Kidney (tissue), 14 donors: ENCODE measurements around the gene PRDX3. TPM values are rescaled to one million over a fixed set of nuclear protein-coding genes. Genes with fewer than 3 reads are reported as not detected.

Experiments used
- DNase-seq, 5 donors: peaks; one replicate each; pipeline ENCODE4 v3.0.0-alpha.2; 2013 to 2020
- FAIRE-seq: peaks from 2 replicates; lab custom pipeline; 2012; peaks lifted over from hg19 to GRCh38; lab: Jason Lieb, UNC
- H3K27ac ChIP-seq, 2 donors: one replicate each; pipeline ENCODE4 v1.7.0; 2013; ENCODE audit warnings: low read depth in 2 of 2, low read length in 2 of 2, inconsistent platforms in 1 of 2
- H3K27me3 ChIP-seq: one replicate; pipeline ENCODE4 v1.7.1; 2013; ENCODE audit warnings: low read length, inconsistent platforms; ENCODE audit not compliant: control insufficient read depth, insufficient read depth
- H3K36me3 ChIP-seq, 3 donors: one replicate each; pipeline versions ENCODE4 v1.7.0 to v1.7.1; 2013; ENCODE audit warnings: low read length in 3 of 3, control low read depth in 1 of 3, inconsistent platforms in 1 of 3; ENCODE audit not compliant: insufficient read depth in 3 of 3, control insufficient read depth in 2 of 3
- H3K4me1 ChIP-seq, 3 donors: one replicate each; pipeline versions ENCODE4 v1.7.0 to v1.7.1; 2013; ENCODE audit warnings: low read length in 3 of 3, inconsistent platforms in 1 of 3, low read depth in 1 of 3; ENCODE audit not compliant: control insufficient read depth in 2 of 3, insufficient read depth in 2 of 3
- H3K4me3 ChIP-seq, 3 donors: one replicate each; pipeline versions ENCODE4 v1.7.0 to v1.8.1; 2013; ENCODE audit warnings: low read length in 3 of 3, control low read depth in 1 of 3, inconsistent platforms in 1 of 3
- H3K9ac ChIP-seq, 3 donors: one replicate each; pipeline versions ENCODE4 v1.7.0 to v1.7.1; 2013; ENCODE audit warnings: low read length in 3 of 3, control low read depth in 1 of 3, inconsistent platforms in 1 of 3
- H3K9me3 ChIP-seq, 3 donors: one replicate each; pipeline versions ENCODE4 v1.7.0 to v1.7.1; 2013; ENCODE audit warnings: low read length in 3 of 3, control low read depth in 1 of 3, inconsistent platforms in 1 of 3; ENCODE audit not compliant: control insufficient read depth in 2 of 3, insufficient read depth in 1 of 3
- intact Hi-C: fragments of 100-400 bp; cut with DNase I; formaldehyde crosslinking; loops from one replicate; pipeline ENCODE4 v1.11.1; 2022
- polyA plus RNA-seq: library from polyadenylated mRNA; stranded (reverse); fragments of 350-450 nt; fragmentation: Illumina TruSeq; extraction: RNeasy Lipid Tissue Mini Kit (QIAGEN cat#74804); gene quantifications from one replicate; pipeline ENCODE4 v1.2.3, GENCODE V29; 2014; ENCODE audit warnings: low read depth, low replicate concordance; ENCODE audit not compliant: insufficient read depth
- total RNA-seq: library from RNA; stranded (reverse); fragmentation: NEBNext Ultra II Directional; extraction: Animal tissue kit (Norgen Biotek cat#: 25700); gene quantifications from one replicate; pipeline ENCODE4 v1.2.1, GENCODE V29; 2021
- TF ChIP-seq, protein P1 (sequence below): IDR thresholded peaks from 3 replicates; pipeline ENCODE4 v1.5.1; 2012; ENCODE audit warnings: mild to moderate bottlenecking, moderate library complexity, borderline replicate concordance; ENCODE audit not compliant: insufficient read depth; ENCODE audit errors: extremely low read depth
- donor health status: control.
- donor health status: control.
- donor health status: control.
- donor health status: control.
- donor health status: control.
- donor health status: DM: yes; HTN: yes; CAD: no.
- donor health status: Normal renal cell carcinoma (clear cell type).

The PRDX3 gene
- total and polyA plus RNA-seq, 2 donors from 2014 or later, result 118 to 294 TPM

DNA sequence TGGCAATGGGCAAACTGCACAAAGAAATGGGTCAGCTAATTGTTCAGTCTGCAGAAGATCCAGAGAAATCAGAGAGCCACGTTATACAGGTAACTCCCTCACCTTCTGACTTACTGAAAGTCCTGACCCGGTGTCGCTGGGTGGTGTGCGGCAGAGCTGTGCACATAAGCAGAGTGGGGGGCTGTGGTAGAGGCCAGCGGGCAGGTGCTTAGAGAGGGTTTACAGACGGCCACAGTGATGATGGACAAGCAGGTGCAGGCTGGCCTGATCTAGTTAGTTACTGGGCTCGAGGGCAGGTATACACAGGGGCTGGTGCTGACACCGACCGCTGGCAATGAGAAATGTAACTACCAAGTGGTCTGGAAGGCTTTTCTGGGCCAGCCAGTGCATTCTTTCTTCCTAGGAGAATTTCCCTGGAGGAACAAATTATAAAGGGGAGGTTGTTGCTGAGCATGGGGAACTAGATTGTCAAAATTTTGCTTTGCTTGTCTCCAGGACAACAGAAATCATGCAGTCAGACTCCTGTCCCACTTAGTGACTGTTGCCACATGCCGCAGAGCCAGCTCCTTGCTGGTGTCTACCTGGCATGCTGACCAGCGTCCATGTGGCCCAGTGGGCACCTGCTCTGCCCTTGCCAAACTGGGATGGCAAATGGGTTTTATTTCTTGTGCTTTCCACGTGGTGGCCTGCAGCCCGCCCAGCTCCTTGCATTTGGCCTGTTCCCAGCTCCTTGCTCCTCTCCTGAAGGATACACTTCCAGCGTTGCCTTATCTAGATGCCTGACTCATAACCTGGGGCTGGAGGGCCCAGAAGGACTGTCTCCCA is 45.9 kb downstream of the PRDX3 start:
- Histone ChIP-seq H3K4me1 (no peaks in the 10 kb centered on the region), H3K9me3 (no peaks in the 10 kb centered on the region), H3K36me3 (peaks cover 8 to 22% (median 14%) of the 10 kb centered on the region in 3 donors), H3K27ac (no peak overlapping the region), H3K4me3 (no peak overlapping the region), H3K9ac (no peak overlapping the region), H3K27me3 (no peaks in the 10 kb centered on the region)
- DNase-seq, result no peak
- TF ChIP-seq, protein P1, sequence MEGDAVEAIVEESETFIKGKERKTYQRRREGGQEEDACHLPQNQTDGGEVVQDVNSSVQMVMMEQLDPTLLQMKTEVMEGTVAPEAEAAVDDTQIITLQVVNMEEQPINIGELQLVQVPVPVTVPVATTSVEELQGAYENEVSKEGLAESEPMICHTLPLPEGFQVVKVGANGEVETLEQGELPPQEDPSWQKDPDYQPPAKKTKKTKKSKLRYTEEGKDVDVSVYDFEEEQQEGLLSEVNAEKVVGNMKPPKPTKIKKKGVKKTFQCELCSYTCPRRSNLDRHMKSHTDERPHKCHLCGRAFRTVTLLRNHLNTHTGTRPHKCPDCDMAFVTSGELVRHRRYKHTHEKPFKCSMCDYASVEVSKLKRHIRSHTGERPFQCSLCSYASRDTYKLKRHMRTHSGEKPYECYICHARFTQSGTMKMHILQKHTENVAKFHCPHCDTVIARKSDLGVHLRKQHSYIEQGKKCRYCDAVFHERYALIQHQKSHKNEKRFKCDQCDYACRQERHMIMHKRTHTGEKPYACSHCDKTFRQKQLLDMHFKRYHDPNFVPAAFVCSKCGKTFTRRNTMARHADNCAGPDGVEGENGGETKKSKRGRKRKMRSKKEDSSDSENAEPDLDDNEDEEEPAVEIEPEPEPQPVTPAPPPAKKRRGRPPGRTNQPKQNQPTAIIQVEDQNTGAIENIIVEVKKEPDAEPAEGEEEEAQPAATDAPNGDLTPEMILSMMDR, result no peak
- intact Hi-C loops, result no loop called here
- no peak for FAIRE-seq

DNA sequence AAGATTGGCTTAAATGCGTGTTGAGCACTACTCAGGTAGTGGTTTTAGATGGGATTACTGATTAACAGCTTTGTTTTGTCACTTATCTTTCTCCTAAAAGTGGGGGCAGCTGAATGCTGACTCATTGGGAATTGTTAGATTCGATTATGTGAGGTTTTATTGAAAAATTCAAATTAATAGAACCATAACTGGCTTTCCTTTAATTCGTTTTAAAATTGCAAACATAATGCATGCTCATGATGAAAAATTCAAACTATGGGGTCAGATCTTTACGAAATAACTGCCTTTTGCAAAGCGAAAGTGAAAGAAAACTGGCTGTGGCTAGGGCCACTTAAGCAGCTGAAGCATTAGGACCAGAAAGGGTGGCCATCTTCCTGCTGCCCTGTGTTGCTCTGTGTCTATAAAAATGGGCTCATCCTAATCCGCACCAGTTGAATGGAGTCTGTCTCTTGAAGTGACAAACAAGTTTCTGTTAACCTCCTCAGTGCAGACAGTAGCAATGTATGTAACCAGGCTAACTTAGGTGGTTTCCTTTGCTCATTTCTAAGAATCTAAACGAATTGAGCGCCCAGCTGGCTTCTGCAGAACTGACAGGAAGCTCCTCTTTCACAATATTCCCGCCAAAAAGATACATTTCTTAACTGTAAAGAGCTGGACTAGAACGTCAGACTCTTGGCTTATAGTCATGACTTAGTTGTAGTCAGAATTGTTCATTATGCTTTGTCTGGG is 46.9 kb downstream of the PRDX3 start:
- no peaks in the 10 kb centered on the region for H3K9me3 ChIP-seq
- no peak for FAIRE-seq
- DNase-seq, result no peak
- peak overlapping the region in 1 of 2 donors; percentile 55 for H3K27ac ChIP-seq
- H3K27me3 ChIP-seq, result no peaks in the 10 kb centered on the region
- H3K4me3 ChIP-seq, result peak overlapping the region in 2 of 3 donors; percentile 24 to 66
- intact Hi-C loops, result no loop called here
- H3K36me3 ChIP-seq, result peaks cover 8 to 22% (median 14%) of the 10 kb centered on the region in 3 donors
- peak overlapping the region in 1 of 3 donors; percentile 50 for H3K9ac ChIP-seq
- TF ChIP-seq, protein P1, result no peak
- H3K4me1 ChIP-seq, result no peaks in the 10 kb centered on the region

DNA sequence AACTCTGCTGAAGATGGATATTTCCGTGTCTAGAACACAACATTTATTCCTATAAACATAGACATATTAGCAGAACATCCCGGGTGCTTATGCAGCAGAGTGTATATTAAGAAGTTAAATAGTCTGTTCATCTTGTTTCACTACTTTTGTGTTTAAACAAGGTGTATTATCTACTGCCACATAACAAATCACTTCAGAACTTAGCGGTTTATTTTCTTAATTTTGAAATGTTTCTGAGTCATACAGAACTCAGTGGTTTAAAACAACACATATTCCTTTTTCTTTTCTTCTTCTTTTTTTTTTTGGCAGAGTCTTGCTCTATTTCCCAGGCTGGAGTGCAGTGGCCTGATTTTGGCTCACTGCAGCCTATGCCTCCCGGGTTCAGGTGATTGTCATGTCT is 48.9 kb downstream of the PRDX3 start:
- H3K36me3 ChIP-seq, result peaks cover 13 to 29% (median 14%) of the 10 kb centered on the region in 3 donors
- no peak overlapping the region for H3K27ac ChIP-seq
- H3K4me1 ChIP-seq, result no peaks in the 10 kb centered on the region
- TF ChIP-seq, protein P1, result no peak
- H3K9ac ChIP-seq, result no peak overlapping the region
- no peak overlapping the region for H3K4me3 ChIP-seq
- no peaks in the 10 kb centered on the region for H3K27me3 ChIP-seq
- FAIRE-seq, result no peak
- H3K9me3 ChIP-seq, result no peaks in the 10 kb centered on the region
- no peak for DNase-seq
- intact Hi-C loops, result no loop called here
